NCI-H146 treated with DMSO at 0.1 percent for 48 hours (cell line): ENCODE measurements around the gene GSC2.
"Not testable (repeated sequence)": the region's sequence is repeated elsewhere in the genome, so short reads cannot be mapped to it uniquely, and the experiment has no call there.

Experiments used
- DNase-seq: peaks from one replicate; lab custom pipeline; 2025; ENCODE audit not compliant: unreplicated experiment; lab: John Stamatoyannopoulos, UW

Gene GSC2

DNA sequence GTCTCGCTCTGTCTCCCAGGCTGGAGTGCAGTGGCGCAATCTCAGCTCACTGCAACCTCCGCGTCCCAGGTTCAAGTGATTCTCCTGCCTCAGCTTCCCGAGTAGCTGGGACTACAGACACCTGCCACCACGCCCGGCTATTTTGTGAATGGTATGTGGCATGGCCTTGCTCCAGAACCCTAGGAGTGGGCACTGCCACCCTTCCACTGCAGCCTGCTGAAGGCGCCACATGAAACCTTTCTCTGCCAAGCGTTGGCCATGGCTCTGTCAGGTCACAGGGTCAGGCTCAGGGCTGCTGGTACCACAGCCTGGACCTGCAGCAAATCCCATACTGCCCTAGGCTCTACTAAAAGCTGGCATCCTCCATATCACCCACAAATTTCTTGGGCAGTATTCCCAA is 6.0 kb upstream of the GSC2 start:
- not testable (repeated sequence) for DNase-seq

DNA sequence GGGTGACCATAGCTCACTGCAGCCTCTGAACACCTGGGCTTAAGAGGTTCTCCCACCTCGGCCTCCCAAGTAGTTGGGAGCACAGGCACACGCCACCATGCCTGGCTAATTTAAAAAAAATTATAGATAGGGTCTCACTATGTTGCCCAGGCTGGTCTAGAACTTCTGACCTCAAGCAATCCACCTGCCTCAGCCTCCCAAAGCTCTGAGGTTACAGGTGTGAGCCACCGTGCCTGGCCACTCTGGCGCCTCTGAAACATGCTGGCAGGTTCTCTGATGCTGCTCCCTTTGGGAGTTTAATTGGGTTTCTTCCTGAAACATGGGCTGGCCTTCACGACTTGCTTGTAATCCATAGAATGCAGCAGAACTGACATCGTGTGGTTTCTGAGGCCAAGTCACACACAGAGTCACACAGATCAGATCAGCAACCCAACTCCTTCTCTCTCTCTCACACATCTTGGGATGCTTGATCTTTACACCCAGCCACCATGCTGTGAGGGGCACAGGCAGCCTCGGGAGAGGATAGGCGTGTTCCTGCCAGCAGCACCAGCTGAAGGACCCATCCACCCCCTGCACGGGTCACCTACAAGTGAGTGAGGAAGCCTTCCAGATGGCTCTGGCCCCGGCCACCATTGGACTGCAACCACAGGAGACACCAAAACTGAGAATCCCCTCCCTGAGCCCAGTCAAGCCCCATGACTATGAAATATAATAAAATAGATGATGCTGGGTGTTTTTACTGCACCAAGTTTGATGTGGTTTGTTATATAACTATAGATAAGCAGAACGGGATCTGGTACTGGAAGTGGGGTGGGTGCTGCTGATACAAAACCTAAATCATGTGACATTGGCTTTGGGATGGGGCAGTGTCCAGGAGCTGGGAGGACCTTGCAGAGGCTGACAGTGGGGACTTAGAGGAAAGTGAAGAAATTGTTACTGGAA is 3.1 kb upstream of the GSC2 start:
- no peak for DNase-seq

DNA sequence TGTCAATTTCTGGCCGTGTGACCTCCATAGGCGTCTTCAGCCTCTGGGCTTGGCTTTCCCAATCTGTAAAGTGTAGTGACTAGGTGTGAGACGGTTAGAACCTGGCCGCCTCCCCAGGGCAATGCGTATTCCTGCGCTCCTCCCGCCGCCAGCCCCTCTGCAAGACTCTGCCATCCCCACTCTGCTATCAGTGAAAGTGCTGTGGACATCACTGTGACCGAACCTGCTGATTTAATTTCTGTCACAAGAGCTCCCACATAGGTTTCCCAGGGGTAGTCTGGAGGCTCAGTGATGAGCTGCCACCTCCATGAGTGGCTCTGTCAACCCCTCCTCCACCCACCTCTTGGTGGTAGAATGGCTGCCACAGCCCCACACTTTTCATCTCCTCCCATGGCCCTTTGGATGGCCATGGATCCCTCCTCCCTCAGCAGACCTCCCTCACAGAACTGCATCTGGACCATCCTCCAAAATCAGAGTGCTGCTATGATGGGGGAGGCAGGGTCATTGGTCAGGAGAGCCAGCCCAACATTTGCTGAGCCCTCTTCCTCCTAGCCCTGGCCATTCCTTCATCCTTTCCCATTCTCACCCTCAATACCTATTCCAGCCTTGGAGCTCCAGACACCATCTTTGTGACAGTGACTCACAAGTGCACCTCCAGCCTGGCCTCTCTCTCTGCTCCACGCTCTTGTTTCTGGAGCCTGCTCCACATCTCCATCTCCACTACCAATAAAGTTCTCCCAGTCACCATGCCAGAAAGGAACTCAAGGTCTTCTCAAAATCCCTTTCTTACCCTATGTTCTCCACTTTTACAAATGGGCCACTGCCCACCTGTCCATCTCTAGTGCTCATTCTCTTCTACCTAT is 1.5 kb upstream of the GSC2 start:
- DNase-seq: no peak

GRCh38 chr22:19150482-19151328 is 613 bp upstream of the GSC2 start:
- DNase-seq: no peak

DNA sequence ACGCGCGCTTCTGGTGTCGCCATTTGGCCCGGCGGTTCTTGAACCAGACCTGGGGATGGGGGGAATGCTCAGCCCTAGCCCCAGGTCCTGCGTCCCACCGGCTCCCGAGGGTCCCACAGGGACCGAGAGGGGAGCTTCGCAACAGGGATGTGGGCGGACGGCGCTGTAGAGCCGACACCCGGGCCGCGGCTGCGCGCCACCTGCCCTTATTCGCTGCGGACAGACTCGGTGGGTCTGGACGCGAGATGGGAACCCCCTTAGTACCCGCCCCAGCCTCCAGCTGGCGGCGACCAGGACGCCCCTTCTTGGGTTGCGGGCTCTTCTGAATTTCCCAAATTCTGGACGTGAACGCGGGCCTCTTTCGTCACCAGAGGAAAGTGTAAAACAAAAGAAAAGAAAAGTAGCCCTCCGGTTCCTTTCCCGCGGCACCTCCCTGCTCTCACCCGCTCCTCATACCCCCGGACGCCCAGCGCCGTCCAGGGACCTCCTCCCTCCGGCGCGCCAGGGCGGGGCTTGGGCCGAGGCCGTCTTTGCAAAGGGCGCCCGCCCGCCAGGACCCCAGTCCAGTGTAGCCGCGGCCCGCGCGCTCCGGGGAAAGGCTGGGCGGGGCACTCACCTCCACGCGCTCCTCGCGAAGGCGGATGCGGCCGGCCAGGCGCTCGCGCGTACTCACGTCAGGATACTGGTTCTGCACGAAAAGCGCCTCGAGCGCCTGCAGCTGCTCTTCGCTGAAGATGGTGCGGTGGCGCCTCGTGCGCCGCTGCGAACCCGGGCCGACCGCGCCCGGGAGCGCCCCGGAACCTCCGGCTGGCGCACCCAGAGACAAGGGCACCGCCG is 827 bp downstream of the GSC2 start:
- DNase-seq: no peak

GRCh38 chr22:19148417-19149046 is 1.6 kb downstream of the GSC2 start:
- DNase-seq: no peak

GRCh38 chr22:19147195-19147780 is 2.8 kb downstream of the GSC2 start:
- no peak for DNase-seq

- no peak for DNase-seq
These were observed 3.7 kb downstream of the GSC2 start for GRCh38 chr22:19146215-19146968.

- DNase-seq: no peak
These were observed 6.1 kb downstream of the GSC2 start for GRCh38 chr22:19143967-19144400.

DNA sequence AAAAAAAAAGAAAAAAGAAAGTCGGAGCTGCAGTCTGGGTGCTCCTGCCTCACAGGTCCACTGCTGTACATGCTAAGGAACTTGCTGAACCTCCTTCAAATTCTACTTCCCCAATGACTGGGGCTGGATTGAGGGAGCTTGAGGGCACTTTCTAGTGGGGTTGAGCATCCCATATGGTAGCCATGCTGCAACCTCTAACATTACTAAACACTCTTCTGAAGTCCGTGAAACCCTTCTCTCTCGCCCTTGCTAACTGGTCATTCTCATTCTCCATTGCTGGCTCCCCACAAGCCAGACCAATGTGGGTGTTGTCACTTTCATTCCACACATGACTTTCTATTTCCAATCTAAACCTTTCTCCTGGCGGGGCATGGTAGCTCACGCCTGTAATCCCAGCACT is 6.9 kb downstream of the GSC2 start:
- no peak for DNase-seq

DNA sequence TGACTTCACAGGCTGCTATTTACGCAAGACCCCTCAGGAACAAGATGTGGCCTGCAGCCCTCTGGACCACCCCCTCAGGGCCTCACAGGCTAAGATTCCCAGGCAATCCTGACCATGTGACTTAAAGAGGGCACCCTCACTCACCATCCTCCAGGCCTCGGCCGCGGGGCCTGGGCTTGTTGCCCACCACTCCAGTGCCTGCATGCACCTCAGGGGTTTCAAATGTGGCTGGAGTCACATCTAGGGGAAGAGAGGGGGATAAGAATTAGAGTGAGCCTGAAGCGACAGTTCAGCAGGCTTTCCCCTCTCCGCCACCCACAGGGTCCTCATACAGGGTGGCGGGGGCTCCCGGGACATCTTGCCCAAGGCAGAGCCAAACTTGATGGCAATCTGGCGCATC is 7.7 kb downstream of the GSC2 start:
- DNase-seq: no peak

GRCh38 chr22:19139974-19140373 is 10.1 kb downstream of the GSC2 start:
- no peak for DNase-seq

DNA sequence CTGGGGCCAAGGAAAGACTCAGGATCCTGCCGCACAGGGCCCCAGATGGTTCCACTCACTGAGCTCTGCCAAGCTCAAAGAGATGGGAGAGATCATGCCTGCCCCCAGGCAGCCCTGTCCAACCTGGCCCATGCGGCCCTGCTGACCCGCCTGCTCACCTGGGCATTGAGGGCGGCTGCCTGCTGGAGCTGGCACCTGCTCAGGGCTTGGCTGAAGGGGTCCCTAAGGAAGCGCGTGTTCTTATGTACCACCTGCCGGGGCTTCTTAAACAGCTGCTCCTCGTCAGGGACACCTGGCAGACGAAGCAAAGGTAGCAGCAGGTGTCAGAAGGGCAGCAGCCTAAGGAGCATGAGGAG is 11.1 kb downstream of the GSC2 start:
- no peak for DNase-seq

DNA sequence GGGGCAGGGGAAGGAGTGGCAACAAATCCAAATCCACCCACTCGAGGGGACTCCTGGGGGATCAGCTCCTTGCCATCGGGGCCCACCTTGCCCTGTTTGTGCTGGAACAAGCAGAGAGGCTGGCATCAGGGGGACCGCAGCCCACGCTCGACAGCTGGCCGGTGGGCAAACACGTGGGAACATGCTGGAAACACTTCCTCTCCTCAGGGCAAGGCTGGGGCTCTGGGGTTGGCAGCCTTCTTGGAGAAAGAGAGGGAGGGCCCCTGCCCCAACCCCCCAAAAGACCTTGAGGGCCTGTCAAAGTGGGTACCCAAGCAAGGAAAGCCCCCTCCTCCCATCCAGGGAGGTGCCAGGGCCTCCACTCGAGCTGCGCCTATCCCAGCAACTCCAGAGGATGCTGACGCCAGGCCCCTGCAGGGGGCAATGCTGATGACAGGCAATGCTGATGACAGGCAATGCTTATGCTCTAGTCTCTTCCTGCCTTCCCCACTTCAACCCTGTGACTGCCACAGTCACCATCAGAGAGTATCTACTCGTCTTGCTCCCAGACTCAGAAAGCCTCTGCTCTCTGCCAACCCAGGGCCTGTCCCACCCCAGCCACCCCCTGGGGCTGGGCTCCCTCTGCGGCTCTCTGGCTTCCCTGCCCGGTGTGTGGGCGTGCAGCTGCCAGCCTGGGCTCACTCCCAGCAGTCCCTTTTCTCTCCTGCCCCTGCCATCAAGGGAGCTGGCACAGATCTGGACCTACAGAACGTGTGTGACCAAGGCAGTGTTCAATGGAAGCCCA is 11.7 kb downstream of the GSC2 start:
- DNase-seq: no peak

DNA sequence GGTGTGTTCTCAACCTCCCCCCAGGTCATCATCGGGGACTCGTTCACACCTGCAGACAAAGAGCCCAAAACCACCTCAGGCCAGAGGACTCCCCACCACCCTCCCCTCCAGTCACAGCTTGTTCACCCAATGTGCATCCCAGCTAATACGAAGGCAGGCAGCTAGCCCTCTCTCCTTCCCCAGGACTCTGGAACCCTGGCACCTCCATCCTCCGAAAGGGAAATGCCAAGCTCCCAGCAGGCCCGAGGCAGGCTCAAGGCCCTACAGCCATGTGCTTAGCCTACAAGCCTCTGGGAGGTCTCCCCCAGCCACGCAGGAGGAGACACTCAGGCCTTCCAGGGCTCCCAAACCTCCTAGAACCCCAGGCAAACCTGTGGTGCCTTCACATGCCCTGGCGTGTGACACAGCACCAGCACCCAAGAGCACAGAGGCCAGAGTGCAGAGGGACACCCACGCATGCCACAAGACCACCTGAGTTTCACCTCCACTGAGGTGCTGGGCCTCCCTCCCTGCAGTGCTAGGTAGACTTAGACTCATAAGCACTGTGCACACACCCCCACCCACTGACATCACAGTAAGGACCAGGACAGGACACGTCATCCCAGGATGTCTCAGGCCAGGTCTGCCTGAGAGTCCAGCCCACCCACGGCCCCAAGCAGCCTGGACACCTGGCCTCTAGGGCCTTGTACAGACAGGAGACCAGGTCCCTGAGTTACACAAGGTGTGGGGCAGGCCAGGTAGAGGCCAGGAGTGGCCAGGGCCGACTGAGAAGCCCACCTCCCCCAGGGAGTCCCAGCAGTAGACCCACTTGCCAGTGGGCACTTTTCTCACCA is 12.5 kb downstream of the GSC2 start:
- DNase-seq: no peak

DNA sequence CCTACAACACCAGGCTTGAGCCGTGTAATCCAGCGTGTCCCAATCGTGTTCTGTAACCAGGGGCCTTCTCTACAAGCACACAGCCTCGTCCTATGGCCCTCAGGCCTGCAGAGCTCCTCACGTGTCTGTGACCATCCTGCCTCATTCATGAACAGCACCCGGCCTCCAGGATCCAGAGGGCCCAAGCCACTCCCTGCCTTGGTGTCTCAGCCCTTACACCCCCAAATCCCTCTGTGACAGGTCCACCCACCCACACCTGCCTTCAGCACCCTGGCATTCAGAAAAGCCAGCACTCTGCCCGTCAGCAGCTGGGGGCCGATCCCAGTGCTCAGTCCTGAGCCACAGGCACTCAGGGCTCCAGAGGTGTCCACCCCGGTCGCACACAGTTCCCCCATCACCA is 13.2 kb downstream of the GSC2 start:
- no peak for DNase-seq

DNA sequence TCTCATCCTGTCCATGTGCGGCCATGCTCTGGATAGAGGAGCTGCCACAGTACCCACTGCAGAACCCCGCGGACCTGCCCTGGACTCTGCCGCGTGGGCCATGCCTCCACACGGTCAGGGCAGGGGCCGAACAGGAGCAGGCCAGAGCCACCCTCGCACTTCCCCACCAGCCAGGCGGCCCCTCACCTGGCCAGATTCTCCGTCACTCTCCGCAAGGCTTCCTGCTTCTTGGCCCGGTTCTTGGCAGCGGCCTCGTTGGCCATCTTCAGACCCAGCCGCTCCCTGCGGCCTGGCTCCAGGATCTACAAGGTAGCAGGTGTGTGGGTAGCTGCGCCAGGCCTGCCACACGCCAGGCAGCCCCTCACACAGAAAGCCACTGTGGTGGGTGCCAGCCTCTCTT is 15.2 kb downstream of the GSC2 start:
- no peak for DNase-seq
